Esophagus muscularis mucosa (tissue), 4 donors: ENCODE data around the gene RNF43. TPM values are rescaled to one million over a fixed set of nuclear protein-coding genes. Genes with fewer than 3 reads are reported as not detected.

Source experiments
- DNase-seq: peaks from one replicate; pipeline ENCODE4 v3.0.0-alpha.2; 2017; ENCODE audit errors: extremely low spot score
- H3K27ac ChIP-seq, 4 donors: fragments of 200-600 bp; sonication (generic); replicated peaks in 1 of 4; 1 replicate in 3 of 4; 2 replicates in 1 of 4; pipeline ENCODE4 v1.5.1; 2016 to 2019; ENCODE audit warnings: mild to moderate bottlenecking in 1 of 4
- H3K27me3 ChIP-seq, 4 donors: fragments of 200-600 bp; sonication (generic); one replicate each; pipeline versions ENCODE4 v1.5.1 to v1.6.0; 2016 to 2019
- H3K36me3 ChIP-seq, 4 donors: fragments of 200-600 bp; sonication (generic); one replicate each; pipeline ENCODE4 v1.5.1; 2016 to 2019
- H3K4me1 ChIP-seq, 4 donors: fragments of 200-600 bp; sonication (generic); one replicate each; pipeline ENCODE4 v1.5.1; 2016 to 2019
- H3K4me3 ChIP-seq, 4 donors: fragments of 200-600 bp; sonication (generic); 1 replicate in 2 of 4; 2 replicates in 2 of 4; pipeline ENCODE4 v1.5.1; 2016 to 2019; ENCODE audit warnings: mild to moderate bottlenecking in 4 of 4, moderate library complexity in 1 of 4
- H3K9me3 ChIP-seq, 4 donors: fragments of 200-600 bp; sonication (generic); 1 replicate in 3 of 4; 2 replicates in 1 of 4; pipeline ENCODE4 v1.5.1; 2016 to 2019
- EP300 ChIP-seq: sonication (generic); formaldehyde crosslinking; IDR thresholded peaks from one replicate; pipeline ENCODE4 v1.6.1; 2017; ENCODE audit warnings: antibody characterized with exemption
- POLR2A ChIP-seq: fragments of 450-650 bp; IDR thresholded peaks from one replicate; pipeline ENCODE4 v1.6.1; 2017; ENCODE audit warnings: antibody characterized with exemption, moderate library complexity, mild to moderate bottlenecking, low read depth
- POLR2AphosphoS5 ChIP-seq, 2 donors: sonication (generic); formaldehyde crosslinking; IDR thresholded peaks; one replicate each; pipeline ENCODE4 v1.6.1; 2017; ENCODE audit warnings: antibody characterized with exemption in 2 of 2
- WGBS: methylation state at CpG from one replicate; pipeline ENCODE4 v1.1.5; 2018; 5-methylcytosine and 5-hydroxymethylcytosine counted together
- intact Hi-C: fragments of 100-400 bp; cut with DNase I; formaldehyde crosslinking; loops from one replicate; pipeline ENCODE4 v1.15.1; 2023
- total RNA-seq, 4 donors: library from RNA; depleted of rRNA; stranded (reverse); fragments of >200 nt; gene quantifications; one replicate each; pipeline versions ENCODE4 v1.1.0 to v1.2.1, GENCODE V29; 2016
- TF ChIP-seq, protein P1 (sequence below), 3 experiments: fragments of 200-600 bp in 2 of 3; fragments of 450-650 bp in 1 of 3; sonication (generic) in 2 of 3; IDR thresholded peaks; one replicate each; pipeline ENCODE4 v1.5.1; 2017 to 2019; ENCODE audit warnings: antibody characterized with exemption in 3 of 3, mild to moderate bottlenecking in 2 of 3, moderate library complexity in 1 of 3

The RNF43 gene
- total RNA-seq, 4 donors from 2014 or later: under 0.01 to 0.26 (median 0.11) TPM; not detected in 1

DNA sequence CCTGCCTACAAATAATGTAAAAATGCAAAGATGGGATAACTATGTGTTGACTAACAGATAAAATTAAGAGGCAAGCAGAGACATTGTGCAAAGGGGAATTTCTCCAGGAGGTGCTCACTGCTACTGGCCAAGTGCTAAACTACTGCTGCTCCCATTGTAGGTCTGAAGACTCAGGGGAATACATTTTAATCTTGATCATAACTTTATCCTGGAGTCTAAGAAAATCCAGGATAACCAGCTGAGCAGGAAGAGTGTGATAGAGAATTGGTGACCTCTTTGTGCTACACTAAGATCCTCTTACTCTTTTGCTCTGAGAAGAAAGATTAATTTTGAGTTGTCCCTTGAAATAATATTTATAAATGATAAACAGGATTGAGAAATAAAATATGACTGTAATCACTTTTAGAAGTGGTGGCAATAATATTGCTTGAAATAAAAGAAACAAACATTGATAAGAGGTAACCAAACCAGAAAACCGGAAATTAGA is 5.9 kb downstream of the RNF43 start:
- H3K27me3 ChIP-seq: no peaks in the 10 kb centered on the region
- intact Hi-C loops: no loop called here
- H3K9me3 ChIP-seq: no peaks in the 10 kb centered on the region
- H3K4me1 ChIP-seq: no peaks in the 10 kb centered on the region
- H3K36me3 ChIP-seq: no peaks in the 10 kb centered on the region
- no peak for DNase-seq
- WGBS: 84% methylated on average over 1 of the region's 1 CpG
- H3K4me3 ChIP-seq: no peak overlapping the region
- no peak overlapping the region for H3K27ac ChIP-seq
- TF ChIP-seq, protein P1, sequence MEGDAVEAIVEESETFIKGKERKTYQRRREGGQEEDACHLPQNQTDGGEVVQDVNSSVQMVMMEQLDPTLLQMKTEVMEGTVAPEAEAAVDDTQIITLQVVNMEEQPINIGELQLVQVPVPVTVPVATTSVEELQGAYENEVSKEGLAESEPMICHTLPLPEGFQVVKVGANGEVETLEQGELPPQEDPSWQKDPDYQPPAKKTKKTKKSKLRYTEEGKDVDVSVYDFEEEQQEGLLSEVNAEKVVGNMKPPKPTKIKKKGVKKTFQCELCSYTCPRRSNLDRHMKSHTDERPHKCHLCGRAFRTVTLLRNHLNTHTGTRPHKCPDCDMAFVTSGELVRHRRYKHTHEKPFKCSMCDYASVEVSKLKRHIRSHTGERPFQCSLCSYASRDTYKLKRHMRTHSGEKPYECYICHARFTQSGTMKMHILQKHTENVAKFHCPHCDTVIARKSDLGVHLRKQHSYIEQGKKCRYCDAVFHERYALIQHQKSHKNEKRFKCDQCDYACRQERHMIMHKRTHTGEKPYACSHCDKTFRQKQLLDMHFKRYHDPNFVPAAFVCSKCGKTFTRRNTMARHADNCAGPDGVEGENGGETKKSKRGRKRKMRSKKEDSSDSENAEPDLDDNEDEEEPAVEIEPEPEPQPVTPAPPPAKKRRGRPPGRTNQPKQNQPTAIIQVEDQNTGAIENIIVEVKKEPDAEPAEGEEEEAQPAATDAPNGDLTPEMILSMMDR (IDR thresholded peaks at IDR 0.05): no peak
- no peak for TF ChIP-seq POLR2AphosphoS5 (IDR thresholded peaks at IDR 0.05)
- TF ChIP-seq POLR2A: no peak
- no peak for TF ChIP-seq EP300

DNA sequence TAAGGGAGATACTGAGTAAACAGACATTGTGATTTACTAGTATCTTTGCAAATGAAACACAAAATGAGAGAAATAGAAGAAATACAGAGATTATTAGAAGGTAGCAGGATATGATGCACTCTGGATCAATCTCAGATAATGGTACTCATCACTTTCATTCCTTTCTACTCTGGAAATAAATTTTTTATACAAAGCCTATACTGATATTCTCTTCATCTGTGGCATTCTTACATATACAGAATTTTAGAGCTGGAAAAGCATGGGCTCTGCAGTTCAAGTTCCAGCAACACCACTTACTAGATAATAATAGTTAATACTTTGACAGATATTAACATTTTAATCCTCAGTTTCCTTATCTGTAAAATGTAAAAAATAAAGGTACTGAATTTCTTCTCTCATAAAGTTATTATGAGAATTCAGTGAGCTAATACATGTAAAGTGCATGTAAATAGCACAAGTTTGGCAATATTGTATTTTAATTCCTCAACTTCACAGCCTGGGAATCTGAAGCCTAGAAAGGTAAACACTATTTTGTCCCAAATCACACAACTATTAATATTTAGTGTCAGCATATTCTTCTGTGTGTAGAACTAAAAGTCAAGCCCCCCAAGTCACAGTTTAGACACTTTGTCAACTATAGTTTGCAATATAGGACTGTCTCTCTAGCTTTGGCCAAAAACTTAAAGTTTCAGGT is 6.5 kb downstream of the RNF43 start:
- no peak overlapping the region for H3K4me3 ChIP-seq
- no peak overlapping the region for H3K27ac ChIP-seq
- no peaks in the 10 kb centered on the region for H3K36me3 ChIP-seq
- H3K4me1 ChIP-seq: no peaks in the 10 kb centered on the region
- TF ChIP-seq POLR2A: no peak
- TF ChIP-seq POLR2AphosphoS5 (IDR thresholded peaks at IDR 0.05): no peak
- TF ChIP-seq, protein P1 (IDR thresholded peaks at IDR 0.05): no peak
- no peaks in the 10 kb centered on the region for H3K9me3 ChIP-seq
- no peak for DNase-seq
- no peaks in the 10 kb centered on the region for H3K27me3 ChIP-seq
- intact Hi-C loops: no loop called here

DNA sequence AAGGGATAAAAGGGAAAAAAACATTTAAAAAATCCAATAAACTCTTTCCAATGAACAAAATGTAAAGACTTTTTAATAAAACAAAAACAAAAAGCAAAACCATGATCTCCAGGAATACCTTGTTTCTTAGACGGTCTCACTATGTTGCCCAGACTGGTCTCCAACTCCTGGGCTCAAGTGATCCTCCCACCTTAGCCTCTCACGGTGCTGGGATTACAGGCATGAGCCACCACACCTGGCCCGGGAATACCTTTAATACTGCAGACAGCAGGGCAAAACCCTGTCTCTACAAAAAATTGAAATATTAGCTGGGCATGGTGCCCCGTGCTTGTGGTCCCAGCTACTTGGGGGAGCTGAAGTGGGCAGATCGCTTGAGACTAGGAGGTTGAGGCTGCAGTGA is 7.9 kb downstream of the RNF43 start:
- Histone ChIP-seq H3K27me3 (no peaks in the 10 kb centered on the region), H3K4me3 (no peak overlapping the region), H3K9me3 (no peaks in the 10 kb centered on the region), H3K36me3 (no peaks in the 10 kb centered on the region), H3K4me1 (no peaks in the 10 kb centered on the region), H3K27ac (no peak overlapping the region)
- WGBS: 80% methylated on average over 5 of the region's 5 CpGs
- TF ChIP-seq POLR2AphosphoS5 (IDR thresholded peaks at IDR 0.05): no peak
- TF ChIP-seq EP300: no peak
- TF ChIP-seq, protein P1 (IDR thresholded peaks at IDR 0.05): no peak
- no peak for TF ChIP-seq POLR2A
- intact Hi-C loops: no loop called here
- no peak for DNase-seq

DNA sequence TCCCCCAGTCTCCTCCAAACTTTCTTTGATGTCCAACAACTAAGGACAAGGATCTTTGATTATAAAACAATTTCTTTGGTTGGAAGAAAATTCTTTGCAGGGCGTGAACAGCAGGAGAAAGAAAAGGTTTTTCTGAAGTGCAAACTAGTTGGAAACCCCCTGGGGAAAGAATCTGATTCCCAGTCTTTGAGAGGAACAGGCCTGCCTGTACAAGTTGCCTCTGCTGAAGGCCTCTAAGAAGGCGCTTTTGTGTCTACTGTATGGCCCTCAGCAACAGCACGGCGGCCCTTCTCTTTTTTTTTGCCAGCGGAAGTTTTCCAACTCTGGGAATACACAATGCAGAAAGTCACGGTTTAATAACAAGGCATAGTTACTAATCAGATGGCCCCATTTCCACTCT is 14.0 kb downstream of the RNF43 start:
- 65% methylated on average over 6 of the region's 6 CpGs for WGBS

More for the DNA sequence above, 14.0 kb downstream of the RNF43 start:
- no peaks in the 10 kb centered on the region for H3K27me3 ChIP-seq
- no peaks in the 10 kb centered on the region for H3K9me3 ChIP-seq
- no peaks in the 10 kb centered on the region for H3K4me1 ChIP-seq
- intact Hi-C loops: no loop called here
- DNase-seq: no peak
- H3K27ac ChIP-seq: no peak overlapping the region
- TF ChIP-seq, protein P1 (IDR thresholded peaks at IDR 0.05): no peak
- no peak for TF ChIP-seq POLR2AphosphoS5 (IDR thresholded peaks at IDR 0.05)
- no peak for TF ChIP-seq POLR2A
- no peak for TF ChIP-seq EP300
- H3K4me3 ChIP-seq: no peak overlapping the region
- no peaks in the 10 kb centered on the region for H3K36me3 ChIP-seq
